ENCODE data around the gene IL4R. TPM values are rescaled to one million over a fixed set of nuclear protein-coding genes. Genes with fewer than 3 reads are reported as not detected.

IL4R gene
- total and polyA plus RNA-seq, 2 of the 13 experiments (the other 11 are each of a cell fraction or from before 2014, with no cell fraction given) = 15.9 to 49.6 TPM

- TF ChIP-seq, protein P1, sequence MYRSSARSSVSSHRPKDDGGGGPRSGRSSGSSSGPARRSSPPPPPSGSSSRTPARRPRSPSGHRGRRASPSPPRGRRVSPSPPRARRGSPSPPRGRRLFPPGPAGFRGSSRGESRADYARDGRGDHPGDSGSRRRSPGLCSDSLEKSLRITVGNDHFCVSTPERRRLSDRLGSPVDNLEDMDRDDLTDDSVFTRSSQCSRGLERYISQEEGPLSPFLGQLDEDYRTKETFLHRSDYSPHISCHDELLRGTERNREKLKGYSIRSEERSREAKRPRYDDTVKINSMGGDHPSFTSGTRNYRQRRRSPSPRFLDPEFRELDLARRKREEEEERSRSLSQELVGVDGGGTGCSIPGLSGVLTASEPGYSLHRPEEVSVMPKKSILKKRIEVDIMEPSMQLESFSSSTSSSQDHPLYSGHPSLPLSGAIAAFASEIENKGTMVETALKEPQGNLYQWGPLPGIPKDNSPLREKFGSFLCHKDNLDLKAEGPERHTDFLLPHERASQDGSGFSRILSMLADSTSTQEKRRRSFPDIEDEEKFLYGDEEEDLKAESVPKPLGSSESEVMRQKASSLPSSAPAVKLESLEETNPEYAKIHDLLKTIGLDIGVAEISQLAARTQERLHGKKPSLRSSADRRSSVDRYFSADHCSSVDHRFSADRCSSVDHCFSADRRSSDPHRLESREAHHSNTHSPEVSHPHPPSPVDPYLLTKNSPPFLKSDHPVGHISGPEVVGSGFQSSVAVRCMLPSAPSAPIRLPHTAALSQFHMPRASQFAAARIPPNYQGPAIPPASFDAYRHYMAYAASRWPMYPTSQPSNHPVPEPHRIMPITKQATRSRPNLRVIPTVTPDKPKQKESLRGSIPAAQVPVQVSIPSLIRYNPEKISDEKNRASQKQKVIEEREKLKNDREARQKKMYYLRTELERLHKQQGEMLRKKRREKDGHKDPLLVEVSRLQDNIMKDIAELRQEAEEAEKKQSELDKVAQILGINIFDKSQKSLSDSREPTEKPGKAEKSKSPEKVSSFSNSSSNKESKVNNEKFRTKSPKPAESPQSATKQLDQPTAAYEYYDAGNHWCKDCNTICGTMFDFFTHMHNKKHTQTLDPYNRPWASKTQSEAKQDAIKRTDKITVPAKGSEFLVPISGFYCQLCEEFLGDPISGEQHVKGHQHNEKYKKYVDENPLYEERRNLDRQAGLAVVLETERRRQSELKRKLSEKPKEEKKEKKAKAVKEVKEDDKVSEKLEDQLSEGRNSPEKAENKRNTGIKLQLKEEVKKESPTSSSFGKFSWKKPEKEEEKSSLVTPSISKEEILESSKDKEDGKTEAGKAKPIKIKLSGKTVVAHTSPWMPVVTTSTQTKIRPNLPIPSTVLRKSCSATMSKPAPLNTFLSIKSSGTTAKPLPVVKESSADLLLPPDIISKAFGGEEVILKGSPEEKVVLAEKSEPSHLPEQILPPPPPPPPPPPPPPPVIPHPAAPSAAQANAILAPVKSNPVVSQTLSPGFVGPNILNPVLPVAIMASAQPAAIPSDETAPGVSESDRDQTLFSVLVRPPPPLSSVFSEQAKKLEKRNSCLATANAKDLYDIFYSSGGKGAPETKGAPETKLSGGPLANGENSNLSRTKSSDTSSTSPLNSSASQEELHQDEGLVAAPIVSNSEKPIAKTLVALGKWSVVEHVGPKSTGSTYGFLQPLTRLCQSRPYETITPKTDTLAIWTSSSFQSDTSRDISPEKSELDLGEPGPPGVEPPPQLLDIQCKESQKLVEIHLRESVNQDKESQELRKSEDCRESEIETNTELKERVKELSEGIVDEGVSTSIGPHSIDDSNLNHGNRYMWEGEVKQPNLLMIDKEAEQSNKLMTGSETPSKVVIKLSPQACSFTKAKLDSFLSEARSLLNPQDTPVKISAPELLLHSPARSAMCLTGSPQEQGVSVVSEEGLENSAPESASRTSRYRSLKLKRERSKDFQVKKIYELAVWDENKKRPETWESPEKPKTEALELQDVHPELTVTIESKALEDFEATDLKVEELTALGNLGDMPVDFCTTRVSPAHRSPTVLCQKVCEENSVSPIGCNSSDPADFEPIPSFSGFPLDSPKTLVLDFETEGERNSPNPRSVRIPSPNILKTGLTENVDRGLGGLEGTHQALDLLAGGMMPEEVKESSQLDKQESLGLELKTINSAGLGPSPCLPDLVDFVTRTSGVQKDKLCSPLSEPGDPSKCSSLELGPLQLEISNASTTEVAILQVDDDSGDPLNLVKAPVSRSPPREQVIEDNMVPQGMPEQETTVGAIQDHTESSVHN (CRISPR knock-in tag; IDR thresholded peaks at IDR 0.05) = 0 out of 2 replicates have a peak, but pooled peaks have one; percentile 34
- TF ChIP-seq KMT2B (CRISPR knock-in tag; IDR thresholded peaks at IDR 0.05) = no peak
- TF ChIP-seq HOXD1 (CRISPR knock-in tag; IDR thresholded peaks at IDR 0.05) = no peak
- no peak for TF ChIP-seq ZNF383 (CRISPR knock-in tag; IDR thresholded peaks at IDR 0.05; ENCODE audit: borderline replicate concordance)
- TF ChIP-seq HOXA7 (CRISPR knock-in tag; IDR thresholded peaks at IDR 0.05) = no peak
- no peak for TF ChIP-seq ZBTB3 (CRISPR knock-in tag; IDR thresholded peaks at IDR 0.05; ENCODE audit: borderline replicate concordance, low read depth)
- 0 out of 2 replicates have a peak, but pooled peaks have one; percentile 9 for TF ChIP-seq SOX5 (CRISPR knock-in tag; IDR thresholded peaks at IDR 0.05; ENCODE audit: borderline replicate concordance)
- TF ChIP-seq ZNF670 (CRISPR knock-in tag; IDR thresholded peaks at IDR 0.05; ENCODE audit: borderline replicate concordance) = no peak
- no peak for TF ChIP-seq ZNF607 (CRISPR knock-in tag; IDR thresholded peaks at IDR 0.05; ENCODE audit: borderline replicate concordance)
- TF ChIP-seq PAXIP1 (CRISPR knock-in tag; conservative IDR thresholded peaks at IDR 0.05) = no peak
- TF ChIP-seq SYNCRIP (IDR thresholded peaks at IDR 0.05; ENCODE audit: insufficient read depth, low read depth, low read length) = no peak
- no peak for TF ChIP-seq NRL (CRISPR knock-in tag; IDR thresholded peaks at IDR 0.05; ENCODE audit: borderline replicate concordance)
- TF ChIP-seq ZNF720 (CRISPR knock-in tag; IDR thresholded peaks at IDR 0.05) = no peak
- 0 out of 2 replicates have a peak, but pooled peaks have one; percentile 49 for TF ChIP-seq KLF11 (CRISPR knock-in tag; IDR thresholded peaks at IDR 0.05)
- no peak for TF ChIP-seq ZNF530 (CRISPR knock-in tag; IDR thresholded peaks at IDR 0.05; ENCODE audit: low read depth)
- TF ChIP-seq SKI (IDR thresholded peaks at IDR 0.05; ENCODE audit: partially characterized antibody) = no peak
- TF ChIP-seq GATAD1 (CRISPR knock-in tag; IDR thresholded peaks at IDR 0.05) = 0 out of 2 replicates have a peak, but pooled peaks have one; percentile 24
- no peak for TF ChIP-seq JUN (CRISPR knock-in tag; IDR thresholded peaks at IDR 0.05)
Measured at GRCh38 chr16:27367461-27368357, 53.9 kb downstream of the IL4R start (continued).

Measured in HepG2 (cell line).